ENCODE measurements around the gene CNN1.

CNN1 gene

DNA sequence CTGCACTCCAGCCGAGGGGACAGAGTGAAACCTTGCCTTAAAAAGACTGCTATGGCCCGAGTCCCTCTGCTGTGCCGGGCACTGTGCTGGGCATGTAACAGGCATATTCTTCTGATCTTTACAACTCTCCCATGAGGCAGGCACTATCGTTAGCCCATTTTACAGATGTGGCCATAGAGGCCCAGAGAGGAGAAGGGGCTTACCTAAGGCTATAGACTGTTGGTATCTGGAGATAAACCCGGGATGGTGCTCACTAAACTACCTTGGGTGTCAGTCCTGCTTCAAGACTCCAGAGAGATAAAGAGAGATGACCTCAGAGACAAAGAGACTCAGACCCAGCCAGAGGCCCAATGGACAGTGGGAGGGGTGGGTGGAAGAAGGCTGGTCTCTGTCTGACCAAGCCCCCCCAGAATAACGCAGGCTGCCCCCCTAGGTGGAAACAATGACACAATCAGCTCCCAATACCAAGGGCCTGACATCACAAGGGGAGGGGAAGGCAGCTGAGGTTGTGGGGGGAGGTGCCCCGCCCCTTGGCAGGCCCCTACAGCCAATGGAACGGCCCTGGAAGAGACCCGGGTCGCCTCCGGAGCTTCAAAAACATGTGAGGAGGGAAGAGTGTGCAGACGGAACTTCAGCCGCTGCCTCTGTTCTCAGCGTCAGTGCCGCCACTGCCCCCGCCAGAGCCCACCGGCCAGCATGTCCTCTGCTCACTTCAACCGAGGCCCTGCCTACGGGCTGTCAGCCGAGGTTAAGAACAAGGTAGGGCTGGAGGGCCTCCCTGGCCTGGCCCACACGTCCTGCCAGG is at the start of gene CNN1:
Gene CNN1, plus strand, starts transcription at position 620 of the 805 bp plus-strand sequence. Its CDS starts 77 bp downstream, at position 697.
- DNase-seq (ENCODE audit: low read depth in 2 of 2): no peak

GRCh38 chr19:11489378-11489777 is 49.3 kb upstream of the CNN1 start:
- DNase-seq (ENCODE audit: low read depth in 2 of 2): no peak

DNA sequence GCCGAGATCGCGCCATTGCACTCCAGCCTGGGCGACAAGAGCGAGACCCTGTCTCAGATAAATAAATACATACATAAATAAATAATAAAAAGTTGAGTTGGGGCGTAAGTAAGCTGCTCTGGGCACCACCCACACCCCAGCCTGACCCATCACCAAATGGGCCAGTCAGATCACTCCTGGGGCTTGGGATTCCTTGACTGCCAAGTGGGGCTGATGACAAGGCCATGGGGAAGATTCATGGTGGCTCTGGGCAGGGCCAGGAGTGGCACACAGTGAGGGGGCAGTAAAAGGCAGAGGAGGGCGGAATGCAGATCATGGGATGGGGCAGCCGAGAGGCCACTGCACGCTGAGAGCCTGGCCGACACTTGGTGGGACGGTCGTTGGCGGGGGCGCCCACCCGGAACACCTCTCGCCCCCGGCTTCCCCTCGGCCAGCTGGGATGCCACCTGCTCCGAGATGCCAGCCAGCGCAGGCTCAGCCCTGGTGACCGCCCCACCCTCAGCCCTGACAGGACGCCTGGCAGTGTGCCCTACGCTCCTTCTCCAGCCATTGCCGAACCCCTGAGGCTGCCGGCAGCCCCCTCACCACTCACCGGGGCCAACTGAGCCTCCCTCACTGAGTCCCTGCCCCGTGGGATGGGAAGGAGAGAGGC is 43.9 kb upstream of the CNN1 start:
- DNase-seq (ENCODE audit: low read depth in 2 of 2): no peak

DNA sequence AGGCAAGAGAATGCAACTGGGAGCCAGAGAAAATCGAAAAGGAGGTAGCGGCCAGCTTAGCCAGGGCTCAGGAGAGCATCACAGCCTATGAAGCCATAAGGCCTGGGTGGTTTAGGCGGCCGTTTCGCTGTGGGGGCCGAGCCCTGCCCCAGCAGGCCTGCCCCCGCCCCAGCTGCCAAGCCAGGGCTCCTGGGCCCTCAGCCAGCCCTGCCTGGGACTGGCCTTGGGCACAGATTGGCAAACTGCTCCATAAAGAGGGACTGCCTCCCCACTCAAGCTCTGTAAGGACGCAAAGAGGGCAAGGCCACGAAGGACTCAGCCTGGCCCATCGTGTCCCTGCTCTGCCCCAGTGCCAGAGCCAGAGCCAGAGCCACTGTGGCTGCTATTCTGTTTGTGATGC is 43.2 kb upstream of the CNN1 start:
- no peak for DNase-seq (ENCODE audit: low read depth in 2 of 2)

- DNase-seq (ENCODE audit: low read depth in 2 of 2): no peak
These were observed 42.8 kb upstream of the CNN1 start for GRCh38 chr19:11495885-11496284.

DNA sequence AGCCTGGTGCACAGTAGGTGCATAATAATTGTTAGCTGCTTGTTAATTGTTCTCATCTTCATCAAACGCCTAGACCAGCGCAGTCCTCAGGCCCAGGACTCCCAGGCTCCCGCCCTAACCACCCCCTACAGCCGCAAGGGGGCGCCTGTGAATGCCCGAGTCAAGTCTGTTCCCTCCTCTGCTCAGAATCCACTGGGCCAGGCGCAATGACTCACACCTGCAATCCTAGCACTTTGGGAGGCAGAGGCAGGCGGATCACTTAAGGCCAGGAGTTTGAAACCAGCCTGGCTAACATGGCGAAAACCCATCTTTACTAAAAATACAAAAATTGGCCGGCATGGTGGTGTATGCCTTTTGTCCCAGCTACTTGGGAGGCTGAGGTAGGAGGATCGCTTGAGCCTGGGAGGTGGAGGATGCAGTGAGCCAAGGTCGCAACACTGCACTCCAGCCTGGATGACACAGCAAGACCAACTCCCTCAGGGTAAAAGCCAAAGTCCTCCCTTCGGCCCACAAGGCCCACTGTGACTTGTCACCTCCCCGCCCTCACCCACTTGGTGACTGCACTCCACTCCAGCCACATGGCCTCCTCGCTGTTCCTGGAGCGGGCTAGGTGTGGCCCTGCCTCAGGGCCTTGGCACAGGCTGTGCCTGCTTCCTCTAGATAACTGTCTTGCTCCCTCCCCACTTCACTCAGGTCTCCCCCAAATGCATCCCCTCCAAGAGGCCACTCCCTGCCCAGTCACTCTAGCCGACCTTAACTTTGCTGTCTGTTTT is 42.1 kb upstream of the CNN1 start:
- DNase-seq (ENCODE audit: low read depth in 2 of 2): peak; percentile 52 to 66

- no peak for DNase-seq (ENCODE audit: low read depth in 2 of 2)
These were observed 39.4 kb upstream of the CNN1 start for GRCh38 chr19:11499220-11499726.

- DNase-seq (ENCODE audit: low read depth in 2 of 2): no peak
These were observed 38.7 kb upstream of the CNN1 start for GRCh38 chr19:11499890-11500420.

- DNase-seq (ENCODE audit: low read depth in 2 of 2): no peak
These were observed 34.1 kb upstream of the CNN1 start for GRCh38 chr19:11504502-11505031.

DNA sequence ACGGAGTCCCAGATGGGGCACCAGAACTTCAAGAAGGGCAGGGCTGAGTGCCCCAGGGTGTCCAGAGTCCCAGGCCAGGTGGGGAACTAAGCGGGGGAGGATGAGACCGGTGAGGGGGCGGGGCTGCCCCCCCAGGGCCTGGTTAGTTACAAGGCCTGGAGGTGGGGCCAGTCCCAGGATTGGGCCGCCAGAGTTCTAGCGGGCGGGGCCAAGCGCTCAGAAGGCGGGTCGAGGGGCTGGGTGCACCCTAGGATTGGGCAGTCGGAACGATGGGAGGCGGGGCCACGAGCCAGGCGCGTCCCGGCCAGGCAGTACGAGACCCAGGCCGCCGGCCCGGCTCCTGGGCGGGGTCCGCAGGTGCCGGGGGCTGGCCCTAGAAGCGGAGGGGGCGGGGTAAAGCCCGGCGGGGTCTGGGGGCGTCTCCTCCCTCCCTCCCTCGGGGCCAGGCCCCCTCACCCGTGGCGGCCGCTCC is 33.6 kb upstream of the CNN1 start:
- peak; percentile 93 to 98 for DNase-seq (ENCODE audit: low read depth in 2 of 2)

GRCh38 chr19:11505504-11506100 is 33.0 kb upstream of the CNN1 start, which contains the start of gene ZNF653:
Gene ZNF653 (minus strand): TSS chr19:11505839. CDS start chr19:11505786, 53 bp downstream.
- peak; percentile 90 for DNase-seq (ENCODE audit: low read depth in 2 of 2)

- DNase-seq (ENCODE audit: low read depth in 2 of 2): no peak
These were observed 32.5 kb upstream of the CNN1 start for GRCh38 chr19:11506101-11506555.

DNA sequence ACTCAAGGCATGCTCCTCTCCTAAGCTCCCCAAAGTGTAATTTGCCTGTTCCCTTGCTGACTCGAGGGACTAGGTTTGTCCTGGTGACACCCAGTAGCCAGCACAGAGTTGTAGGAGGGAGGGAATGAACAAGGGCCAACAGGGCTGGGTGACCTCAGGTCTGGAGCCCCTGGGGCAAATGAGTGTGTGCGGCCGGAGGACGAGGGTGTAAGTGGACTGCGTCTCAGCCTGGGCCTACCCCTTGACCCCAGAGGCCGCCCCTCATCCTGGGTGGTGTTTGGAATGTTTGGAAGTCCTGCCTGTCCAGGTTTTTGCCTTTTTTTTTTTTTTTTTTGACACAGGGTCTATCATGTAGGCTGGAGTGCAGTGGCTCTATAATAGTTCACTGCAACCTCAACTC is 31.7 kb upstream of the CNN1 start:
- no peak for DNase-seq (ENCODE audit: low read depth in 2 of 2)

DNA sequence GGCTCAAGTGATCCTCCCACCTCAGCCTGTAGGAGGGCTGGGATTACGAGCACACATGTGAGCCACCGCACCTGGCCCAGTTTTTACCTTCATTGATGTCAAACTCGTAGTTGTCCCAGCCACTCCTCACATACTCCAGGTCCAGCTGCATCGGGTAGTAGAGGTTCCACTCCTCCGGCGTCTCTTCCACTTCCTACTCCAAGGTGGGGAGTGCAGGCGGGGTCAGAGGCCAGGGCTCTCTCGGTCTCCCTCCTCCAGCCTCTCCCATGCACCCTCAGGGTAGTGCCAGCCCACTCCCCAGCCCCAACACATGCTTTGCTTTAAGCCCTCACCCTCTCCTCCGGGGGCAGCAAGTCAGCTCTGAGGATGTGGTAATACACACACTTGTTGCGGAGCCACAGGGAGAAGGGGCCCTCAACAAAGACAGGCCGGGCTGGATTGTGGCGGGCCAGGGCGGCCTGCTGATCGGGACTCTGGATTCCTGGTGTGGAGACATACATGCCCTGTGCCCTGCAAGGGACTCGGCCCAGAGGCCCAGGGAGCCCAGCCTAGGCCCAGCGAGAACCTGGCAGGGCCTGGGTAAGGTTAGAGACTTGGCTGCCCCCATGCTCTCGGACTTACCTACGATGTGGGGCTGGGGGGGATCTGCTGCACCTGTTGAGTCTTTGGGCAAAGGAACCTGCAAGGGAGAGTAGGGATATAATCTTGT is 31.1 kb upstream of the CNN1 start:
- no peak for DNase-seq (ENCODE audit: low read depth in 2 of 2)

DNA sequence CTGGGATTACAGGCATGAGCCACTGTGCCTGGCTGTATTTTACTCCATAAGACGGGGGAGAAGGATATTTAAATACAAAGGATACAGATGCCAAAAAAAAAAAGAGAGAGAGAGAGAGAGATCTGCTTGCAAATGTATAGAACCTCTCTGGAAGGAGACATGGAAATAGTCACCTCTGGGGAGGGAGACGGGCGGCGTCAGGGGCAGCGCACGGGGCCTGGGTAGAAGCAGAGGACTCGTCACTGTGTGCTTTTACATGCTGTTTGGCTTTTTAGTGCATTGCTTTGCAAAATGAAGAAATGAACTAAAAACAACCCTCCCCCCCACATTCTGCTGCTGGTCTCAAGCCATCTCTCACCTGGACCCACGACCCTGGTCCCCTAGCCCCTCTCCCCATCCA is 28.2 kb upstream of the CNN1 start:
- DNase-seq (ENCODE audit: low read depth in 2 of 2): no peak

- no peak for DNase-seq (ENCODE audit: low read depth in 2 of 2)
These were observed 24.7 kb upstream of the CNN1 start for GRCh38 chr19:11513946-11514345.

DNA sequence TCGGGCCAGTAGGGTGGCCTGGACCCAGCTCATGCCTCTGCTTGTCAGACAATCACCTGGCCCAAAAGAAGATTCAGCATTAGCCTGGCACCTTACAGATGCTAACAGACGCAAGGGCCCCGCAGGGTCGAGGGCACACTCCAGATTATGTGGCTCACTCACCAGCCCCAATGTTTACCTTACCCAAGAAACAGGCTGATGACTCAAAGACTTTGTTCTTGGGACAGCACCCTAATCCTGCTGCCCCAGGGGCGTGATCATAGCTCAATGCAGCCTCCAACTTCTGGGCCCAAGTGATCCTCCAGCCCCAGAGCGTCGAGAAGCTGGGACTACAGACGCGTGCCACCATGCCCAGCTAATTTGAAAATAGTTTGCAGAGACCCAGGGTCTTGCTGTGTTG is 19.5 kb upstream of the CNN1 start:
- no peak for DNase-seq (ENCODE audit: low read depth in 2 of 2)

DNA sequence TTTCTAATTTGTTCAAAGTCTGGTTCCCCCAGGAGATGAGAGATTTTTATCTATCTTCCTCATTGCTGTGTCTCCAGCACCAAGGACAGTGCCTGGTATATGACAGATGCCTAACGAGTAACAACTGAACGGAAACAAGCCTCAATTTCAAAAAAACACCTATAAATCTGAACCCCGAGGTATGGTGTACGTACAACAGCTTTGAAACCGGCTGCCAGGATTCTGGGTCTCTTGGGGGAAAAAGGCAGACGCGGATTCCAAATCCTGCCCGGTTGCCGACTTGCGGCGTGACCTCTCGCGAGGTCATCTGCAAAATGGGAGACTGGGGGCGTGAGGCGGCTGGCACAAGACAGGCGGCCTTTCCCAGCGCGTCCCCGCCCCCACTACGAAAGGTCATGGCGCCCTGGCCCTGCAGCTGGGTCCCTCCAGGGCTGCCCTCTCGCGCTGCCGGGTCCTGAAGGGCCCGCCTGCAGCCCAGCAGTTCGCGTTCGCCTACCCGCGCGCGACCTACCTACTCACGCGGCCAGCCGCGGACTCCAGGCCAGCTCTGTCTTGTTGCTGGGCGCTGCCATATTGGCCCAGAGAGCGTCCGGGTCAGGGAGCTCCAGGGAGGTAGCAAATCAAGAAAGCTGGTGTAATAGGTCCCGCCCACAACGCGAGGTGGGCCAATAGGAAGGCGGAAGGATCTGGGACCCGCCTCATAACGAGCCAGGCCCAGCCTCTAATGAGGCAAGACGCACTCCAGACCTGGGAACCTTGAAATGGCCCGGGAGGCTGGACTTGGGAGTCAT is 9.9 kb upstream of the CNN1 start, which contains the start of gene ECSIT:
Gene ECSIT, minus strand, starts transcription at position 584 of the 791 bp plus-strand sequence. CDS start 9,964 bp downstream, outside the sequence.
- peak; percentile 88 to 90 for DNase-seq (ENCODE audit: low read depth in 2 of 2)

GRCh38 chr19:11530432-11530831 is 8.2 kb upstream of the CNN1 start:
- DNase-seq (ENCODE audit: low read depth in 2 of 2): peak in 1 of 2 donors; percentile 39
